Gastroesophageal sphincter (tissue), 3 donors: ENCODE data around the gene MTLN.

Experiments
- POLR2AphosphoS5 ChIP-seq: sonication (generic); formaldehyde crosslinking; IDR thresholded peaks from one replicate; pipeline ENCODE4 v1.6.1; 2017; ENCODE audit warnings: antibody characterized with exemption
- TF ChIP-seq, protein P1 (sequence below), 4 experiments: fragments of 200-600 bp in 2 of 4; fragments of 450-650 bp in 2 of 4; sonication (generic) in 1 of 4; IDR thresholded peaks; one replicate each; pipeline ENCODE4 v1.5.1; 2017 to 2019; ENCODE audit warnings: antibody characterized with exemption in 4 of 4, mild to moderate bottlenecking in 2 of 4, moderate library complexity in 2 of 4

DNA sequence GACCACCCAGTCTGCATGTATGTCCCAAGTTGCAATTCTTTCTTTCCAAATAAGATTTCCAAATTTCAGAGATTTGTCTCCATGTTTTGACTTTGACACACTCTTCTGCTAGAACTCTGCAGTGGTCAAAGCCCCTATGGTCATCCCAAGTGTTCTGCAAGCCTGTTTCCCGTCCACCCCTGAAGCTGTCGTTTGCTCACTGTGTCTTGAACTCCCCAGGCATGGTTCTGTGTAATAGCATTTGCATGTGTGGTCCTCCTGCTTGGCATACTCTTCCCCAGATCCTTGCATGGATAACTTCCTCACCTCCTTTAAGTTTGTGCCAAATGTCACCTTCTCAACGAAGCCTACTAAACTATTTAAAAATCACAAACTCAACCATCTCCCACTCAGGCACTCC, 3.9 kb upstream of the MTLN start:
- TF ChIP-seq, protein P1, sequence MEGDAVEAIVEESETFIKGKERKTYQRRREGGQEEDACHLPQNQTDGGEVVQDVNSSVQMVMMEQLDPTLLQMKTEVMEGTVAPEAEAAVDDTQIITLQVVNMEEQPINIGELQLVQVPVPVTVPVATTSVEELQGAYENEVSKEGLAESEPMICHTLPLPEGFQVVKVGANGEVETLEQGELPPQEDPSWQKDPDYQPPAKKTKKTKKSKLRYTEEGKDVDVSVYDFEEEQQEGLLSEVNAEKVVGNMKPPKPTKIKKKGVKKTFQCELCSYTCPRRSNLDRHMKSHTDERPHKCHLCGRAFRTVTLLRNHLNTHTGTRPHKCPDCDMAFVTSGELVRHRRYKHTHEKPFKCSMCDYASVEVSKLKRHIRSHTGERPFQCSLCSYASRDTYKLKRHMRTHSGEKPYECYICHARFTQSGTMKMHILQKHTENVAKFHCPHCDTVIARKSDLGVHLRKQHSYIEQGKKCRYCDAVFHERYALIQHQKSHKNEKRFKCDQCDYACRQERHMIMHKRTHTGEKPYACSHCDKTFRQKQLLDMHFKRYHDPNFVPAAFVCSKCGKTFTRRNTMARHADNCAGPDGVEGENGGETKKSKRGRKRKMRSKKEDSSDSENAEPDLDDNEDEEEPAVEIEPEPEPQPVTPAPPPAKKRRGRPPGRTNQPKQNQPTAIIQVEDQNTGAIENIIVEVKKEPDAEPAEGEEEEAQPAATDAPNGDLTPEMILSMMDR (IDR thresholded peaks at IDR 0.05) = no peak
- no peak for TF ChIP-seq POLR2AphosphoS5
